ENCODE results near the gene SGIP1. TPM values are rescaled to one million over a fixed set of nuclear protein-coding genes. Genes with fewer than 3 reads are reported as not detected.

SGIP1 gene
- polyA plus RNA-seq, 3 donors = 10.8 to 20.3 (median 14.5) TPM

- no peak for DNase-seq (ENCODE audit: extremely low read depth in 1 of 11, low read depth in 9 of 11, low spot score in 4 of 11)
These were observed 108.0 kb downstream of the SGIP1 start for GRCh38 chr1:66641891-66642473.

- DNase-seq (ENCODE audit: extremely low read depth in 1 of 11, low read depth in 9 of 11, low spot score in 4 of 11) = no peak
These were observed 109.0 kb downstream of the SGIP1 start for GRCh38 chr1:66642992-66643391.

- DNase-seq (ENCODE audit: extremely low read depth in 1 of 11, low read depth in 9 of 11, low spot score in 4 of 11) = no peak
These were observed 110.4 kb downstream of the SGIP1 start for GRCh38 chr1:66644331-66644730.

- peak in 2 of 11 donors; percentile 16 to 32 for DNase-seq (ENCODE audit: extremely low read depth in 1 of 11, low read depth in 9 of 11, low spot score in 4 of 11)
These were observed 115.1 kb downstream of the SGIP1 start for GRCh38 chr1:66648901-66649595.

- DNase-seq (ENCODE audit: extremely low read depth in 1 of 11, low read depth in 9 of 11, low spot score in 4 of 11) = no peak
These were observed 118.6 kb downstream of the SGIP1 start for GRCh38 chr1:66652556-66652955.

GRCh38 chr1:66654643-66655042, 120.7 kb downstream of the SGIP1 start:
- no peak for DNase-seq (ENCODE audit: extremely low read depth in 1 of 11, low read depth in 9 of 11, low spot score in 4 of 11)

- DNase-seq (ENCODE audit: extremely low read depth in 1 of 11, low read depth in 9 of 11, low spot score in 4 of 11) = peak in 1 of 11 donors; percentile 17
These were observed 137.5 kb downstream of the SGIP1 start for GRCh38 chr1:66671455-66671854.

GRCh38 chr1:66676613-66677298, 142.8 kb downstream of the SGIP1 start:
- peak in 1 of 11 donors; percentile 24 for DNase-seq (ENCODE audit: extremely low read depth in 1 of 11, low read depth in 9 of 11, low spot score in 4 of 11)

GRCh38 chr1:66678146-66678545, 144.2 kb downstream of the SGIP1 start:
- no peak for DNase-seq (ENCODE audit: extremely low read depth in 1 of 11, low read depth in 9 of 11, low spot score in 4 of 11)

- no peak for DNase-seq (ENCODE audit: extremely low read depth in 1 of 11, low read depth in 9 of 11, low spot score in 4 of 11)
These were observed 145.2 kb downstream of the SGIP1 start for GRCh38 chr1:66679140-66679539.

- no peak for DNase-seq (ENCODE audit: extremely low read depth in 1 of 11, low read depth in 9 of 11, low spot score in 4 of 11)
These were observed 147.7 kb downstream of the SGIP1 start for GRCh38 chr1:66681686-66682085.

GRCh38 chr1:66682106-66682505, 148.2 kb downstream of the SGIP1 start:
- no peak for DNase-seq (ENCODE audit: extremely low read depth in 1 of 11, low read depth in 9 of 11, low spot score in 4 of 11)

GRCh38 chr1:66684353-66684752, 150.4 kb downstream of the SGIP1 start:
- DNase-seq (ENCODE audit: extremely low read depth in 1 of 11, low read depth in 9 of 11, low spot score in 4 of 11) = no peak

- DNase-seq (ENCODE audit: extremely low read depth in 1 of 11, low read depth in 9 of 11, low spot score in 4 of 11) = no peak
These were observed 151.3 kb downstream of the SGIP1 start for GRCh38 chr1:66685265-66685664.

- DNase-seq (ENCODE audit: extremely low read depth in 1 of 11, low read depth in 9 of 11, low spot score in 4 of 11) = no peak
These were observed 151.7 kb downstream of the SGIP1 start for GRCh38 chr1:66685670-66686069.

- no peak for DNase-seq (ENCODE audit: extremely low read depth in 1 of 11, low read depth in 9 of 11, low spot score in 4 of 11)
These were observed 152.5 kb downstream of the SGIP1 start for GRCh38 chr1:66686406-66686805.

- DNase-seq (ENCODE audit: extremely low read depth in 1 of 11, low read depth in 9 of 11, low spot score in 4 of 11) = no peak
These were observed 153.4 kb downstream of the SGIP1 start for GRCh38 chr1:66687358-66687757.

GRCh38 chr1:66690666-66691381, 156.9 kb downstream of the SGIP1 start:
- DNase-seq (ENCODE audit: extremely low read depth in 1 of 11, low read depth in 9 of 11, low spot score in 4 of 11) = no peak

- no peak for DNase-seq (ENCODE audit: extremely low read depth in 1 of 11, low read depth in 9 of 11, low spot score in 4 of 11)
These were observed 158.7 kb downstream of the SGIP1 start for GRCh38 chr1:66692681-66693080.

GRCh38 chr1:66693856-66694255, 159.9 kb downstream of the SGIP1 start:
- DNase-seq (ENCODE audit: extremely low read depth in 1 of 11, low read depth in 9 of 11, low spot score in 4 of 11) = no peak

Data from renal cortex interstitium (tissue), 11 donors.